ENCODE measurements around the gene SLC35G4.

The SLC35G4 gene

GRCh38 chr18:11655606-11655932 lies 46.2 kb downstream of the SLC35G4 start:
- H3K4me3 ChIP-seq (ENCODE audit: low read length): no peak overlapping the region
- no peak for TF ChIP-seq ZNF274 (IDR thresholded peaks at IDR 0.05; ENCODE audit: low read depth, low read length)

DNA sequence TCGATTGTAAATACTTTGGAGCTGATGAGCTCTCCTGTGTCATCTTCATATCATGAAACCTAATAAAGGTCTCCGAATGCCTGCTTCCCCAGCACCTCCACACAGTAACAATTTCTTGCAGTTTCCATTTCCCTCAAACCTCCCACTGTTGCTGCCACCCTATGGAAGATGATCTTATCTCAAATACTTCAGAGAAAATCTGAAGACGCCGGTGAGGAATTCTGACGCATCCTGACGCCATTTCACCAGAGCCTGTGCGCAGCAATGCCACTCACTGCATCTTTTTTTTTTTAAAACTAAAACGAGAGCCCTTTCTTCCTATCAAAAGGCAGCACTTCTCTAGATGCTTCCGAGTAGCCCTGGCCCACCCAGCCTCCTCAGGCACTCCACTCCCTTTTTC lies 47.8 kb downstream of the SLC35G4 start:
- no peak overlapping the region for H3K4me3 ChIP-seq (ENCODE audit: low read length)
- no peak for TF ChIP-seq ZNF274 (IDR thresholded peaks at IDR 0.05; ENCODE audit: low read depth, low read length)

GRCh38 chr18:11657554-11657953 lies 48.2 kb downstream of the SLC35G4 start:
- TF ChIP-seq ZNF274 (IDR thresholded peaks at IDR 0.05; ENCODE audit: low read depth, low read length): no peak
- no peak overlapping the region for H3K4me3 ChIP-seq (ENCODE audit: low read length)

DNA sequence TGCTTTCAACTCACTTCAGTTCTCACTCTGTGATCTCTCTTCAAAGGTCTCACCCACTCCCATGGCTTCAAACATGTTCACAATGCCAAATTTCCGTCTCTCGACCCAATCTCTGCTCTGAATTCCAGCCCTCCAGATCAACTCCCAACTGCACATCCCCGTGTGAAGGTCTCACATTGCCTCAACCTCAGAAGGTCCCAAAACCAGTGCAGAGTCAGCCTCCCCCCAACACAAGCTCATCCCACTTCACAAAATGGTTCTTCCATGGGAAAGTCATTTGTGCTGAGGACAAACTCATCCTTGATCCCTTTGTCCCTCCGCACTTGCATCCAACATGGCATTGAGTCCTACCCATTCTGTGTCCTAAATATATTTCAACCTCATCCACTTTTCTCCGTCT lies 48.6 kb downstream of the SLC35G4 start:
- H3K4me3 ChIP-seq (ENCODE audit: low read length): no peak overlapping the region
- no peak for TF ChIP-seq ZNF274 (IDR thresholded peaks at IDR 0.05; ENCODE audit: low read depth, low read length)

DNA sequence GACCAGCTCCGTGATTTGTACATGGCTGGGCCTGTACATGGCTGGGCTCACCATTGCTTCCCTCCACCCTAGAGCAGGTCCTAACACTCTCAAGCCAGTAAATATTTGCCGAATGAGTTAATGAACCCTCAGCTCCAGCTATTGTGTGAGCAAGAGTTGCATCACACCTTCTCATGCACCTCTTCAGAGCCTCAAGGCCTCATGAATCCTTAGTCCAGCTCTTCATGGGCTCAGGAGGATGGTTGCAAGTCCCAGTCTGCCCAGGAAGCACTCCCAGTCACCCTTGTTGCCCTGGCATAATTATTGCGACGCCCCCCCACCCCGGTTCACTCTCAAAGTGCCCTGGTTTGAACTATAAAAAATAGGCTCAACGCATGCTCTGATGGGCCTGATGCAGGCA lies 49.6 kb downstream of the SLC35G4 start:
- no peak overlapping the region for H3K4me3 ChIP-seq (ENCODE audit: low read length)
- no peak for TF ChIP-seq ZNF274 (IDR thresholded peaks at IDR 0.05; ENCODE audit: low read depth, low read length)
